NCI-H526 (cell line): ENCODE results near the gene POU5F1.

Source experiments
- DNase-seq, 2 experiments: peaks; one replicate each; lab custom pipeline; 2025; lab: John Stamatoyannopoulos, UW

POU5F1 gene

GRCh38 chr6:31114541-31114878 lies 56.0 kb downstream of the POU5F1 start, which contains the start of gene PSORS1C1:
PSORS1C1 (plus strand) TSS chr6:31114800; CDS start chr6:31129633, 14,833 bp downstream.
- DNase-seq = no peak
